ENCODE data around the gene TMEM41B. TPM values are rescaled to one million over a fixed set of nuclear protein-coding genes. Genes with fewer than 3 reads are reported as not detected.
"Not testable (repeated sequence)": the region's sequence is repeated elsewhere in the genome, so short reads cannot be mapped to it uniquely, and the experiment has no call there.

The TMEM41B gene
- total and polyA plus RNA-seq, 2 donors (not counting 1 experiment from before 2014, with no cell fraction given) = 43.7 to 59.1 TPM

DNA sequence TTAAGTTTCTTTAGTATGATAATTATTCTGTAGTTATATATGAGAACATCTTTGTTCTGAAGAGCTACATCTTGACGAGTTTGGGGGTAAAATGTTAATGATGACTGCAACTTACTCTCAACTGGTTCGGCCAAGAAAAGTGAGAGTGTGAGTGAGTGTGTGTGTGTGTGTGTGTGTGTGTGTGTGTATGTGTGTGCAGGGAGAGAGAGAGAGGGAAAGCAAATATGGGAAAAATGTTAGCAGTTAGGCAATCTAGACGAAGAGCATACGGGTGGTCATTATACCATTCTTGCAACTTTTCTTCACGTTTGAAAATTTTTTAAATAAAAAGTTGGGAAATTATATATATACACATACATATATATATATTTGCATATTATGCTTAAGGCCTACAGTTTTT is 18.3 kb upstream of the TMEM41B start:
- H3K36me3 ChIP-seq (ENCODE audit: control insufficient read depth, insufficient read depth, low read length) = no peaks in the 10 kb centered on the region
- no peaks in the 10 kb centered on the region for H3K27me3 ChIP-seq (ENCODE audit: control insufficient read depth, insufficient read depth, low read length)
- no peak overlapping the region for H3K4me3 ChIP-seq (replicated peaks in 1 of 4; ENCODE audit: control extremely low read depth in 1 of 4, insufficient read depth in 1 of 4, low read depth in 3 of 4, low read length in 4 of 4)

DNA sequence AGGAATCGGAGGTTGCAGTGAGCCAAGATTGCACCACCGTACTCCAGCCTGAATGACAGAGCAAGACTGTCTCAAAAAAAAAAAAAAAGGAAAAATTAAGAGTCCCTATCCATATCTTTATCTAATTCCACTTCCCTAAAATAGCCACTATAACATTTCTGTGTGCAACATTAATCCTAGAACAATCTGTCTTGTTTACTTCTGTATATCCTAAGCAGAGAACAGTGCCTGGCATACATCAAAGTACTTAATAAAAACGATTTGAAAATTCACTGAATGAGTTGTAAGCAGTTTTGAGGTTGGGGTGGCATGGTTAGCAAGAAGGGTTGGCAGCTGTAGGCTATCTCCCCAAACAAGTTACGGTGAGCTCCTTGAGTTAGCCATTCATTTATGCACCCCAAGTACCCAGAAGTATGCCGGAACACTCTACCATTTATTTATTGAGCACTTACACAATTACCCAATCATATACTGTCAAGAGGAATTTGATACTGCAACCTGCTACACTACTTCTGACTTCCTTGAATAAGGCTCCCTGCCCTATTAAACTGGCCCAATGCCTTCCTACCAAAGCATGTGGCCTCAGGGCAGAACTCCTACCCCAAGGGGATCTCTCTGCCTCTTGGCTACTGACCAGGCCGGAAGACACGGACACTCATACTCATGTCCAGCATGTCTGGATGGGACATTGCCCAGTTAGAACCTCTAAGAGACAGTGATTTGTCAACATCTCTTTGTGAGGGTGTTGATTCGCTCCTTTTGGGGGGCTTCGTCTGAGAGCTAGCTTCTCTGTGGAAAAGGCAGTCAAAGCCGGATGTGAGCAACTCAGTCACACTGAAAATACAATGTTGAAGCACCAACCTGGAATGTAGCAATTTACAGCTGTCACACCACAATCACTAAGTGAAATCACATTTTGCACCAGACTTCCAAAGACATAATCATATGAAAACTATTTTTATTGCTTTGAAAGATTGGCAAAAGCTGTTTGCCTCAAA is 16.3 kb upstream of the TMEM41B start:
- Histone ChIP-seq H3K9ac (ENCODE audit: insufficient read depth, low read length) (no peak overlapping the region), H4K20me1 (ENCODE audit: control insufficient read depth, extremely low read depth, insufficient read depth, low read length) (no peaks in the 10 kb centered on the region), H3K27me3 (ENCODE audit: control insufficient read depth, insufficient read depth, low read length) (no peaks in the 10 kb centered on the region), H3K9me3 (ENCODE audit: control insufficient read depth, insufficient read depth, low read depth, low read length) (no peaks in the 10 kb centered on the region), H3K36me3 (ENCODE audit: control insufficient read depth, insufficient read depth, low read length) (no peaks in the 10 kb centered on the region), H3K4me2 (ENCODE audit: extremely low read depth, insufficient read depth, low read length) (no peak overlapping the region), H3K4me3 (replicated peaks in 1 of 4; ENCODE audit: control extremely low read depth in 1 of 4, insufficient read depth in 1 of 4, low read depth in 3 of 4, low read length in 4 of 4) (no peak overlapping the region), H3K27ac (ENCODE audit: insufficient read depth, low read length) (peak overlapping the region; percentile 58), H2AFZ (ENCODE audit: low read length) (no peak overlapping the region), H3K4me1 (ENCODE audit: control insufficient read depth, extremely low read depth, insufficient read depth, low read length) (no peaks in the 10 kb centered on the region), H3K79me2 (ENCODE audit: control insufficient read depth, insufficient read depth, low read length) (no peaks in the 10 kb centered on the region)
- TF ChIP-seq EZH2 (IDR thresholded peaks at IDR 0.05; ENCODE audit: low read length, missing control alignments) = no peak
- TF ChIP-seq, protein P1, sequence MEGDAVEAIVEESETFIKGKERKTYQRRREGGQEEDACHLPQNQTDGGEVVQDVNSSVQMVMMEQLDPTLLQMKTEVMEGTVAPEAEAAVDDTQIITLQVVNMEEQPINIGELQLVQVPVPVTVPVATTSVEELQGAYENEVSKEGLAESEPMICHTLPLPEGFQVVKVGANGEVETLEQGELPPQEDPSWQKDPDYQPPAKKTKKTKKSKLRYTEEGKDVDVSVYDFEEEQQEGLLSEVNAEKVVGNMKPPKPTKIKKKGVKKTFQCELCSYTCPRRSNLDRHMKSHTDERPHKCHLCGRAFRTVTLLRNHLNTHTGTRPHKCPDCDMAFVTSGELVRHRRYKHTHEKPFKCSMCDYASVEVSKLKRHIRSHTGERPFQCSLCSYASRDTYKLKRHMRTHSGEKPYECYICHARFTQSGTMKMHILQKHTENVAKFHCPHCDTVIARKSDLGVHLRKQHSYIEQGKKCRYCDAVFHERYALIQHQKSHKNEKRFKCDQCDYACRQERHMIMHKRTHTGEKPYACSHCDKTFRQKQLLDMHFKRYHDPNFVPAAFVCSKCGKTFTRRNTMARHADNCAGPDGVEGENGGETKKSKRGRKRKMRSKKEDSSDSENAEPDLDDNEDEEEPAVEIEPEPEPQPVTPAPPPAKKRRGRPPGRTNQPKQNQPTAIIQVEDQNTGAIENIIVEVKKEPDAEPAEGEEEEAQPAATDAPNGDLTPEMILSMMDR (conservative IDR thresholded peaks at IDR 0.05 in 1 of 2, IDR thresholded peaks at IDR 0.05 in 1 of 2; ENCODE audit: low read depth in 1 of 2, low read length in 2 of 2) = no peak
- peak; percentile 6 to 68 for DNase-seq (ENCODE audit: low read depth in 2 of 2)

More for the DNA sequence above, 18.3 kb upstream of the TMEM41B start:
- no peaks in the 10 kb centered on the region for H3K9me3 ChIP-seq (ENCODE audit: control insufficient read depth, insufficient read depth, low read depth, low read length)
- DNase-seq (ENCODE audit: low read depth in 2 of 2) = no peak
- H3K9ac ChIP-seq (ENCODE audit: insufficient read depth, low read length) = no peak overlapping the region
- H4K20me1 ChIP-seq (ENCODE audit: control insufficient read depth, extremely low read depth, insufficient read depth, low read length) = no peaks in the 10 kb centered on the region
- TF ChIP-seq, protein P1 (conservative IDR thresholded peaks at IDR 0.05 in 1 of 2, IDR thresholded peaks at IDR 0.05 in 1 of 2; ENCODE audit: low read depth in 1 of 2, low read length in 2 of 2) = no peak
- no peak for TF ChIP-seq EZH2 (IDR thresholded peaks at IDR 0.05; ENCODE audit: low read length, missing control alignments)
- no peaks in the 10 kb centered on the region for H3K4me1 ChIP-seq (ENCODE audit: control insufficient read depth, extremely low read depth, insufficient read depth, low read length)
- no peak overlapping the region for H2AFZ ChIP-seq (ENCODE audit: low read length)
- no peak overlapping the region for H3K4me2 ChIP-seq (ENCODE audit: extremely low read depth, insufficient read depth, low read length)
- H3K27ac ChIP-seq (ENCODE audit: insufficient read depth, low read length) = no peak overlapping the region
- H3K79me2 ChIP-seq (ENCODE audit: control insufficient read depth, insufficient read depth, low read length) = no peaks in the 10 kb centered on the region

DNA sequence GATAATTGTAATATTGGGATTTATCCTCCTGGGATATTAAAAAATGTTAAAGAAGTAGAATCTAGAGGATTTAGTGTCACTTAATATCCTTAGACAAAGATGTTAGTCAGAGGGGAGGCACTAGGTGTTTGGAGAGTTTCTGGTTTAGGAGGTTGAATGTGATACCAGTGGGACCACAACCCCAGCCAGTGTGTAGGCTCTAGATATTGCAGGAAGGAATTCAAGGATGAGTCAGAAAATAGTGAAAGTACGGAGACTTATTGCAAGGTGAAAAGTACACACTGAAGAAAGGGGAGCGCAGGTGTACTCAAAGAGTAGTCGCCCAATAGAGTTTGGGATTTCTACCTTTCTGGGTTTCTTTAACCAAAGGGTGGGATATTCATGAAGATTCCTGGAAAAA is 5.7 kb upstream of the TMEM41B start:
- H3K27ac ChIP-seq (ENCODE audit: insufficient read depth, low read length) = no peak overlapping the region
- H3K9ac ChIP-seq (ENCODE audit: insufficient read depth, low read length) = no peak overlapping the region
- H4K20me1 ChIP-seq (ENCODE audit: control insufficient read depth, extremely low read depth, insufficient read depth, low read length) = no peaks in the 10 kb centered on the region
- TF ChIP-seq EZH2 (IDR thresholded peaks at IDR 0.05; ENCODE audit: low read length, missing control alignments) = no peak
- TF ChIP-seq, protein P1 (conservative IDR thresholded peaks at IDR 0.05 in 1 of 2, IDR thresholded peaks at IDR 0.05 in 1 of 2; ENCODE audit: low read depth in 1 of 2, low read length in 2 of 2) = no peak
- no peaks in the 10 kb centered on the region for H3K79me2 ChIP-seq (ENCODE audit: control insufficient read depth, insufficient read depth, low read length)
- no peaks in the 10 kb centered on the region for H3K9me3 ChIP-seq (ENCODE audit: control insufficient read depth, insufficient read depth, low read depth, low read length)
- H3K36me3 ChIP-seq (ENCODE audit: control insufficient read depth, insufficient read depth, low read length) = no peaks in the 10 kb centered on the region
- H2AFZ ChIP-seq (ENCODE audit: low read length) = no peak overlapping the region
- H3K4me2 ChIP-seq (ENCODE audit: extremely low read depth, insufficient read depth, low read length) = no peak overlapping the region
- peaks cover 2% of the 10 kb centered on the region for H3K4me1 ChIP-seq (ENCODE audit: control insufficient read depth, extremely low read depth, insufficient read depth, low read length)
- peak in 1 of 2 donors; percentile 14 for DNase-seq (ENCODE audit: low read depth in 2 of 2)
- H3K4me3 ChIP-seq (replicated peaks in 1 of 4; ENCODE audit: control extremely low read depth in 1 of 4, insufficient read depth in 1 of 4, low read depth in 3 of 4, low read length in 4 of 4) = no peak overlapping the region
- no peaks in the 10 kb centered on the region for H3K27me3 ChIP-seq (ENCODE audit: control insufficient read depth, insufficient read depth, low read length)

DNA sequence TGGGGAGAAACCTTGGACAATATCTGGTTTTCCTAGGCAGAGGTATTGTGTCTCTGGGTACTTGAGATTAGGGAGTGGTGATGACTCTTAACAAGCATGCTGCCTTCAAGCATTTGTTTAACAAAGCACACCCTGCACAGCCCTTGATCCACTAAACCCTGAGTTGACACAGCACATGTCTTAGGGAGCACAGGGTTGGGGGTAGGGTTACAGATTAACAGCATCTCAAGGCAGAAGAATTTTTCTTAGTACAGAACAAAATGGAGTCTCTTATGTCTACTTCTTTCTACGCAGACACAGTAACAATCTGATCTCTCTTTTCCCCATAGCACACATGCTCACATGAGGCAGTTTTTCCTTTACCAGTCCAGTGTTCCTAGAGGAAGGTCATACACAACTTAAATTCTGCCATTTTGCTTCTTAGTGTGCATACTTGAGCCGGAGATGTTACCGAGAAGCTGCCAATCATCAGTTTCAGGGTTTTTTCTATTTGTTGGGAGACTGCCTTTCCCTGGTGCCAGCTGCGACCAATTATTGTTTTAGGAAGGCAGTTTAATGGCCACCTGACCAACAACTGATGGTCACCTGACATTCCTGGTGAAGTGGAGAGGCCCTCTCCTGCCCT is 5.1 kb upstream of the TMEM41B start:
- H3K4me3 ChIP-seq (replicated peaks in 1 of 4; ENCODE audit: control extremely low read depth in 1 of 4, insufficient read depth in 1 of 4, low read depth in 3 of 4, low read length in 4 of 4); H3K9ac ChIP-seq (ENCODE audit: insufficient read depth, low read length); H3K27ac ChIP-seq (ENCODE audit: insufficient read depth, low read length); H3K27me3 ChIP-seq (ENCODE audit: control insufficient read depth, insufficient read depth, low read length); H3K79me2 ChIP-seq (ENCODE audit: control insufficient read depth, insufficient read depth, low read length); H3K9me3 ChIP-seq (ENCODE audit: control insufficient read depth, insufficient read depth, low read depth, low read length); H2AFZ ChIP-seq (ENCODE audit: low read length); H3K36me3 ChIP-seq (ENCODE audit: control insufficient read depth, insufficient read depth, low read length); H3K4me2 ChIP-seq (ENCODE audit: extremely low read depth, insufficient read depth, low read length); H4K20me1 ChIP-seq (ENCODE audit: control insufficient read depth, extremely low read depth, insufficient read depth, low read length); H3K4me1 ChIP-seq (ENCODE audit: control insufficient read depth, extremely low read depth, insufficient read depth, low read length): not testable (repeated sequence)
- peak in 1 of 2 donors; percentile 13 for DNase-seq (ENCODE audit: low read depth in 2 of 2)
